IPS-15b (cell line): ENCODE results near the gene DCTN3.
"Not testable (repeated sequence)": the region's sequence is repeated elsewhere in the genome, so short reads cannot be mapped to it uniquely, and the experiment has no call there.

Source experiments
- H3K27me3 ChIP-seq: one replicate; pipeline ENCODE4 v1.6.1; 2013; ENCODE audit warnings: low read length; ENCODE audit not compliant: control insufficient read depth, insufficient read depth
- H3K36me3 ChIP-seq: one replicate; pipeline ENCODE4 v1.6.1; 2013; ENCODE audit warnings: low read length; ENCODE audit not compliant: control insufficient read depth, insufficient read depth
- H3K4me1 ChIP-seq: one replicate; pipeline ENCODE4 v1.6.1; 2013; ENCODE audit warnings: mild to moderate bottlenecking, low read length; ENCODE audit not compliant: control insufficient read depth, insufficient read depth
- H3K4me3 ChIP-seq: one replicate; pipeline ENCODE4 v1.5.1; 2013; ENCODE audit warnings: low read depth, low read length
- H3K9ac ChIP-seq: one replicate; pipeline ENCODE4 v1.6.1; 2013; ENCODE audit warnings: low read depth, mild to moderate bottlenecking, low read length
- H3K9me3 ChIP-seq: one replicate; pipeline ENCODE4 v1.6.1; 2013; ENCODE audit warnings: mild to moderate bottlenecking, low read length; ENCODE audit not compliant: control insufficient read depth, insufficient read depth

DCTN3 gene

GRCh38 chr9:34644766-34645314 lies 24.5 kb upstream of the DCTN3 start:
- peak overlapping the region; percentile 0 for H3K4me3 ChIP-seq
- peaks cover 21% of the 10 kb centered on the region for H3K4me1 ChIP-seq
- H3K36me3 ChIP-seq: peaks cover 10% of the 10 kb centered on the region
- H3K9ac ChIP-seq: peak overlapping the region; percentile 57
- no peaks in the 10 kb centered on the region for H3K9me3 ChIP-seq
- no peaks in the 10 kb centered on the region for H3K27me3 ChIP-seq

- Histone ChIP-seq H3K27me3 (no peaks in the 10 kb centered on the region), H3K36me3 (no peaks in the 10 kb centered on the region), H3K4me3 (no peak overlapping the region)
These were observed 22.4 kb upstream of the DCTN3 start for GRCh38 chr9:34642679-34643078.

GRCh38 chr9:34639322-34639721 lies 19.0 kb upstream of the DCTN3 start:
- H3K27me3 ChIP-seq, H3K4me1 ChIP-seq: not testable (repeated sequence)

More at GRCh38 chr9:34642679-34643078, 22.4 kb upstream of the DCTN3 start:
- Histone ChIP-seq H3K9ac (no peak overlapping the region), H3K4me1 (peaks cover 22% of the 10 kb centered on the region), H3K9me3 (no peaks in the 10 kb centered on the region)

GRCh38 chr9:34638138-34638445 lies 17.8 kb upstream of the DCTN3 start:
- H3K36me3 ChIP-seq: peaks cover 7% of the 10 kb centered on the region
- H3K27me3 ChIP-seq: peaks cover 10% of the 10 kb centered on the region
- peak overlapping the region; percentile 80 for H3K4me3 ChIP-seq
- H3K9ac ChIP-seq: peak overlapping the region; percentile 26
- no peaks in the 10 kb centered on the region for H3K9me3 ChIP-seq
- peaks cover 8% of the 10 kb centered on the region for H3K4me1 ChIP-seq

More at GRCh38 chr9:34639322-34639721, 19.0 kb upstream of the DCTN3 start:
- H3K4me3 ChIP-seq, H3K9me3 ChIP-seq, H3K9ac ChIP-seq, H3K36me3 ChIP-seq: not testable (repeated sequence)

GRCh38 chr9:34637356-34638137 lies 17.3 kb upstream of the DCTN3 start, which contains the start of gene SIGMAR1:
SIGMAR1 (minus strand) TSS chr9:34637787; CDS start chr9:34637697, 90 bp downstream.
- Histone ChIP-seq H3K4me3 (peak within 1 kb of the TSS; percentile 80), H3K27me3 (peaks cover 11% of the 10 kb centered on the region), H3K9ac (peak within 1 kb of the TSS; percentile 79), H3K36me3 (peaks cover 7% of the 10 kb centered on the region), H3K4me1 (peaks cover 8% of the 10 kb centered on the region), H3K9me3 (no peaks in the 10 kb centered on the region)

- peaks cover 8% of the 10 kb centered on the region for H3K4me1 ChIP-seq
- peak overlapping the region; percentile 79 for H3K9ac ChIP-seq
- H3K9me3 ChIP-seq: no peaks in the 10 kb centered on the region
- H3K36me3 ChIP-seq: peaks cover 7% of the 10 kb centered on the region
- H3K4me3 ChIP-seq: peak overlapping the region; percentile 80
- H3K27me3 ChIP-seq: peaks cover 18% of the 10 kb centered on the region
These were observed 16.6 kb upstream of the DCTN3 start for GRCh38 chr9:34636791-34637355.

- peaks cover 7% of the 10 kb centered on the region for H3K36me3 ChIP-seq
- no peaks in the 10 kb centered on the region for H3K9me3 ChIP-seq
- H3K4me1 ChIP-seq: peaks cover 8% of the 10 kb centered on the region
- peaks cover 31% of the 10 kb centered on the region for H3K27me3 ChIP-seq
- no peak overlapping the region for H3K4me3 ChIP-seq
- no peak overlapping the region for H3K9ac ChIP-seq
These were observed 15.3 kb upstream of the DCTN3 start for GRCh38 chr9:34635556-34635955.

GRCh38 chr9:34634551-34635248 lies 14.4 kb upstream of the DCTN3 start:
- Histone ChIP-seq H3K4me3 (no peak overlapping the region), H3K4me1 (peaks cover 8% of the 10 kb centered on the region), H3K9me3 (no peaks in the 10 kb centered on the region), H3K27me3 (peaks cover 40% of the 10 kb centered on the region), H3K9ac (no peak overlapping the region), H3K36me3 (peaks cover 7% of the 10 kb centered on the region)

GRCh38 chr9:34633851-34634550 lies 13.7 kb upstream of the DCTN3 start:
- Histone ChIP-seq H3K36me3 (peaks cover 7% of the 10 kb centered on the region), H3K9ac (no peak overlapping the region), H3K4me3 (no peak overlapping the region), H3K27me3 (peaks cover 47% of the 10 kb centered on the region), H3K9me3 (no peaks in the 10 kb centered on the region), H3K4me1 (peaks cover 10% of the 10 kb centered on the region)

- no peaks in the 10 kb centered on the region for H3K9me3 ChIP-seq
- H3K4me3 ChIP-seq: no peak overlapping the region
- H3K36me3 ChIP-seq: peaks cover 7% of the 10 kb centered on the region
- peaks cover 6% of the 10 kb centered on the region for H3K4me1 ChIP-seq
- H3K27me3 ChIP-seq: peaks cover 54% of the 10 kb centered on the region
- H3K9ac ChIP-seq: no peak overlapping the region
These were observed 12.9 kb upstream of the DCTN3 start for GRCh38 chr9:34633166-34633565.

GRCh38 chr9:34630402-34631154 lies 10.3 kb upstream of the DCTN3 start:
- no peak overlapping the region for H3K9ac ChIP-seq
- no peaks in the 10 kb centered on the region for H3K9me3 ChIP-seq
- H3K36me3 ChIP-seq: peaks cover 5% of the 10 kb centered on the region
- H3K27me3 ChIP-seq: peaks cover 72% of the 10 kb centered on the region
- peaks cover 6% of the 10 kb centered on the region for H3K4me1 ChIP-seq
- peak overlapping the region; percentile 8 for H3K4me3 ChIP-seq
